Thyroid gland (tissue), 4 donors: ENCODE measurements around the gene SCAF4. TPM values are rescaled to one million over a fixed set of nuclear protein-coding genes. Genes with fewer than 3 reads are reported as not detected.

Experiments used
- DNase-seq, 2 donors: peaks; one replicate each; pipeline ENCODE4 v3.0.0-alpha.2; 2019
- H3K27ac ChIP-seq, 3 donors: fragments of 200-600 bp; sonication (generic); 1 replicate in 2 of 3; 2 replicates in 1 of 3; pipeline ENCODE4 v1.5.1; 2016 to 2019; ENCODE audit warnings: mild to moderate bottlenecking in 1 of 3, moderate library complexity in 1 of 3
- H3K27me3 ChIP-seq: fragments of 200-600 bp; sonication (generic); one replicate; pipeline ENCODE4 v1.5.1; 2019
- H3K36me3 ChIP-seq, 2 donors: fragments of 200-600 bp; sonication (generic); one replicate each; pipeline ENCODE4 v1.5.1; 2016 to 2019
- H3K4me1 ChIP-seq, 2 donors: fragments of 200-600 bp; sonication (generic); one replicate each; pipeline ENCODE4 v1.5.1; 2017 to 2019
- H3K4me3 ChIP-seq, 3 donors: fragments of 200-600 bp; sonication (generic); replicated peaks in 1 of 3; 1 replicate in 2 of 3; 2 replicates in 1 of 3; pipeline ENCODE4 v1.5.1; 2016; ENCODE audit warnings: mild to moderate bottlenecking in 1 of 3
- H3K9me3 ChIP-seq: fragments of 200-600 bp; sonication (generic); one replicate; pipeline ENCODE4 v1.5.1; 2017
- CTCF ChIP-seq, 6 experiments: fragments of 200-600 bp in 3 of 6; fragments of 450-650 bp in 3 of 6; sonication (generic) in 3 of 6; IDR thresholded peaks; one replicate each; pipeline ENCODE4 v1.5.1; 2016 to 2019; ENCODE audit warnings: antibody characterized with exemption in 6 of 6, mild to moderate bottlenecking in 2 of 6, inconsistent platforms in 1 of 6, moderate library complexity in 1 of 6
- POLR2A ChIP-seq, 2 donors: fragments of 450-650 bp; IDR thresholded peaks; one replicate each; pipeline ENCODE4 v1.6.1; 2017; ENCODE audit warnings: antibody characterized with exemption in 2 of 2, mild to moderate bottlenecking in 2 of 2, moderate library complexity in 1 of 2
- WGBS, 2 donors: methylation state at CpG; one replicate each; pipeline ENCODE4 v1.1.5; 2017; 5-methylcytosine and 5-hydroxymethylcytosine counted together
- intact Hi-C: fragments of 100-400 bp; cut with DNase I; formaldehyde crosslinking; loops from one replicate; pipeline ENCODE4 v1.15.1; 2023
- total RNA-seq, 4 donors: library from RNA; depleted of rRNA; stranded (reverse); fragments of >200 nt; gene quantifications; one replicate each; pipeline ENCODE4 v1.2.3, GENCODE V29; 2016

The SCAF4 gene
- total RNA-seq, 4 donors from 2014 or later, result 13.0 to 27.4 (median 18.7) TPM

- H3K9me3 ChIP-seq, result no peaks in the 10 kb centered on the region
- H3K27me3 ChIP-seq, result no peaks in the 10 kb centered on the region
- no peaks in the 10 kb centered on the region for H3K4me1 ChIP-seq
- no peaks in the 10 kb centered on the region for H3K36me3 ChIP-seq
- DNase-seq, result no peak
- no peak overlapping the region for H3K27ac ChIP-seq
- intact Hi-C loops, result no loop called here
- no peak overlapping the region for H3K4me3 ChIP-seq
- no peak for TF ChIP-seq CTCF (IDR thresholded peaks at IDR 0.05)
- TF ChIP-seq POLR2A (IDR thresholded peaks at IDR 0.05), result no peak
- WGBS, 2 donors, result 93 to 94% methylated on average over 3 of the region's 3 CpGs
These were observed 81.0 kb downstream of the SCAF4 start for GRCh38 chr21:31650930-31651329.

GRCh38 chr21:31647650-31648049 lies 84.3 kb downstream of the SCAF4 start:
- no peaks in the 10 kb centered on the region for H3K36me3 ChIP-seq
- no peaks in the 10 kb centered on the region for H3K9me3 ChIP-seq
- DNase-seq, result no peak
- H3K27me3 ChIP-seq, result no peaks in the 10 kb centered on the region
- no peak for TF ChIP-seq CTCF (IDR thresholded peaks at IDR 0.05)
- TF ChIP-seq POLR2A (IDR thresholded peaks at IDR 0.05), result no peak
- H3K27ac ChIP-seq, result no peak overlapping the region
- intact Hi-C loops, result no loop called here
- no peaks in the 10 kb centered on the region for H3K4me1 ChIP-seq
- H3K4me3 ChIP-seq, result no peak overlapping the region
- WGBS, 2 donors, result 90 to 94% methylated on average over 3 of the region's 3 CpGs

- Histone ChIP-seq H3K4me3 (no peak overlapping the region), H3K9me3 (no peaks in the 10 kb centered on the region), H3K36me3 (no peaks in the 10 kb centered on the region), H3K4me1 (no peaks in the 10 kb centered on the region), H3K27ac (no peak overlapping the region), H3K27me3 (no peaks in the 10 kb centered on the region)
- TF ChIP-seq CTCF (IDR thresholded peaks at IDR 0.05) (no peak), POLR2A (IDR thresholded peaks at IDR 0.05) (no peak)
- WGBS, 2 donors, result 72% methylated on average over 4 of the region's 4 CpGs
- DNase-seq, result no peak
- intact Hi-C loops, result no loop called here
These were observed 87.3 kb downstream of the SCAF4 start for GRCh38 chr21:31644643-31645042.

GRCh38 chr21:31641416-31641922 lies 90.4 kb downstream of the SCAF4 start:
- no peak overlapping the region for H3K27ac ChIP-seq
- no peaks in the 10 kb centered on the region for H3K27me3 ChIP-seq
- DNase-seq, result no peak
- no peak overlapping the region for H3K4me3 ChIP-seq
- no peaks in the 10 kb centered on the region for H3K9me3 ChIP-seq
- intact Hi-C loops, result no loop called here
- H3K36me3 ChIP-seq, result no peaks in the 10 kb centered on the region
- no peaks in the 10 kb centered on the region for H3K4me1 ChIP-seq
- WGBS, 2 donors, result 94 to 97% methylated on average over 12 of the region's 12 CpGs
- TF ChIP-seq POLR2A (IDR thresholded peaks at IDR 0.05), result no peak
- TF ChIP-seq CTCF (IDR thresholded peaks at IDR 0.05), result no peak

GRCh38 chr21:31636874-31637273 lies 95.0 kb downstream of the SCAF4 start:
- Histone ChIP-seq H3K4me1 (no peaks in the 10 kb centered on the region), H3K27ac (no peak overlapping the region), H3K9me3 (no peaks in the 10 kb centered on the region), H3K36me3 (no peaks in the 10 kb centered on the region), H3K27me3 (no peaks in the 10 kb centered on the region), H3K4me3 (no peak overlapping the region)
- WGBS, 2 donors, result 81 to 85% methylated on average over 2 of the region's 2 CpGs
- intact Hi-C loops, result no loop called here
- no peak for TF ChIP-seq POLR2A (IDR thresholded peaks at IDR 0.05)
- no peak for TF ChIP-seq CTCF (IDR thresholded peaks at IDR 0.05)
- DNase-seq, result no peak
